NCI-H82 (cell line): Measurements from ENCODE around the gene MESP2.
A peak's percentile ranks its signal among the peaks of the same experiment; 100 is the strongest.

ENCODE experiments used
- DNase-seq: peaks from one replicate; lab custom pipeline; 2025; lab: John Stamatoyannopoulos, UW

The MESP2 gene

DNA sequence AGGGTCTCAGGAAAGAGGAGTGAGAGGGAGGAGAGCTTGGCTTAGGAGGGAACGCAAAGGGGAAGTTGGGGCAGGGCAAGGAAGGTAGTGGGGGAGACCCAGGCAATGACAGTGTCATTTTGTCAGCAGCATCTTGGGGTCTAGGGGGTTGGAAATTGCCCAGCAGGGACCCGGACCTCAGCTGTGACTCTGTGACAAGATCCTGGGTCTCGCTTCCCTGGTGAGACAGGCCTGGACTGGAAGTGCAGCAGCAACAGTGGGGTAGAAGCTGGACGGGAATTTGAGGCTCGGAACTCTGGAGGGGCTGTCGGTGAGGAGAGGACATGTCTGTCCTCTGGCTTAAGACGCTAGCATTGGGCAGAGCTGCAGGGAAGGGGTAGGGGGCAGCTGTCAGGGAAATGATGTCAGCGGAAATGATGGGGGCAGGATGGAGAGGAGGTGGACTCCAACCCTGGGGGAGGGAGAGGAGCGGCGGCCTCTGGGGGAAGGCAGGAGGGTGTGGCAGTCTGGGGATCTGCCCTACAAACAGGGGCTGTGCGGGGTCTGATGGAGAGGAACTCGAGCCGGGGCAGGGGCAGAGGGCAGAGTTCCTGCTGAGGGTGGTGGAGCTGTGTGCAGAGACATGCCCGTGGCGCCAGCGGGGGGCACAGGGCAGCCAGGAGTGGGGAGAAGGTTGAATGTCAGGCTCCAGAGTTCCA, 26.2 kb downstream of the MESP2 start:
- peak; percentile 14 for DNase-seq

DNA sequence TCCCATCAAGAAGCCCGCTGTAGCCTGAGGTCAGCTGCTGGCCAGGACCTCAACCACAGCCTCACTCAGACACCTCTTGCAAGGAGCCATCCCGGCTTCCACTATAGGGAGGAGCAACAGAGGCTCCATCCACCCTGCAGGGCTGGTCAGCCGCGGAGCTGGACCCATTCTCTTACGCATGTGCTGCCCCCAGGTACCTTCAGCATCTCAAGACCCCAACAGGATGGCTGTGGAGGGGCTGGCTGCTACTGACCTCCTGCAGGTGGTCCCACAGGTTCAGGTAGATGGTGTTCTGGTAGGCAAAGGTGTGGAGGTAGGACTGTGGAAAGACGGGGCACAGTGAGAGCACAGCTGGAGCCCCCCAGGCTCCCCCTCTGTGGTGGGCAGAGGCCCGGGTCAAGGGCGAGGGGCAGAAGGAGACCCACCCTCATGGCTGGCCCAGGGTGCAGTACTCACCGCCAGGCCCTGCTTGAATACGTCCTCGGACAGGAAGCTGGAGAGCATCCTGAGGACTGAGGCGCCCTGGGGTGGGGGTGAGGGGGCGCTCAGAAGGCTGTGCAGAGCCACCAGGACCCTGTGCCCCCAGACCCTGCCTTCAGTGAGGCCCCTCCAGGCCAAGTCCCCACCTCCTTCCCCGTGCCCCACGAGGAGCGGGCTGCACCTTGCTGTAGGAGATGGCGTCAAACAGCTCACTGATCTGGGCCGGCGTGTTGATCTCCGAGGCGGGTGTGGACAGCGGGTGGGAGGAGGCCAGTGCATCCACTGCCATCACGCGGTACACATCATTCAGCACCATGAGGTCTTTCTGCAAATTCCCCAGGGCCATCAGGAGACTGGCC, 27.1 kb downstream of the MESP2 start:
- DNase-seq = no peak

DNA sequence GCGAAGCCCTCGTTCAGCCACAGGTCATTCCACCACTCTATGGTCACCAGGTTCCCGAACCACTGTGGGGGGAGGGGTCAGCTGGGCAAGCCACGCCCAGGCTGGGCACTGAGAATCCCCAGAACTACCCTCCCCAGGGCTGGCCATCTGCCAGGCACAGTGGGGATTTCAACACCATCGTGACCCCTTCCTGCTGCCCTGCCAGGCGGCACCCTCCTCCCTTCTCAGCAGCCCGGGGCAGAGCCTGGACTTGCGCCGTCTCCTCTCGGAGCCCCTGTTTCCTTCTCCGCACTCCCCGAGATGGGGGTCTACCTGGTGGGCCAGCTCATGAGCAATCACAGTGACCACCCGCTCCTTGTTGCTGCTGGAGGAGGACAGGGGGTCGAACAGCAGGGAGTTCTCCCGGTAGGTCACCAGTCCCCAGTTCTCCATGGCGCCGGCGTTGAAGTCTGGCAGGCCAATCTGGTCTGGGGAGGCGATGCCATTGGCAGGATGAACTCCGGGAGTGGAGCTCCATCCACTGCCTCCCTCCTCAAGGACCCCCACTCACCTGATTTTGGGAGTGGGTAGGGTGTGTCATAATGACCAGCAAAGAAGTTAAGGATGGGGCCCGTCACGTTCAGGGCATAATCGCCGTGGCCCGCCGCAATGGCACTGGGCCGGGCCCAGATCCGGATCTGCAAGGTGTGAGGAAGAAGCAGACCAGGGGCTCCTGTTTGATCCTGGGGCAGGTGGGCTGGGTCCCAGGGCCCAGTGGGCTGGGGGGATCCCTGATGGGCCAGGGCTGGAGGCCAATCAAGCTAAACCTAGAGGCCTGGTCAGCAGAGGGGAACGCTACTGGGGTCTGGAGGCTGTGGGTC, 28.0 kb downstream of the MESP2 start:
- DNase-seq = no peak

- no peak for DNase-seq
Observed at GRCh38 chr15:89805241-89806209, 29.4 kb downstream of the MESP2 start.

DNA sequence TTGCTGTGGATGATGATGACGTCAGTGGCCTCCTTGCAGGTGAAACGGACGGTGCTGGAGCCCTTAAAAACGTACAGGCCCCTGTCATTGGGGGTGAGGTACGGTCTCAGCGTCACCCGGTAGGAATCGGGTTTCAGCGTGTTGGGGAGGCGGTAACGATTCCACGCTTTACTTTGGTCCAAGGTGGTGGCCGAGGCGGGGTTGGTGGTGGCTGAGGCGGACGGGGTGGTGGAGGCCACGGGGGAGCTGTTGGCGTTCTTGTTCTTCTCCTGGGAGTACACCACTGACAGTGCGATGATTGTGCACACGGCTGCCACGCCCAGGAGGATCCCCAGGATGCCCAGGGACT, 30.1 kb downstream of the MESP2 start:
- DNase-seq = no peak

- no peak for DNase-seq
Observed at GRCh38 chr15:89806559-89807550, 30.7 kb downstream of the MESP2 start.

DNA sequence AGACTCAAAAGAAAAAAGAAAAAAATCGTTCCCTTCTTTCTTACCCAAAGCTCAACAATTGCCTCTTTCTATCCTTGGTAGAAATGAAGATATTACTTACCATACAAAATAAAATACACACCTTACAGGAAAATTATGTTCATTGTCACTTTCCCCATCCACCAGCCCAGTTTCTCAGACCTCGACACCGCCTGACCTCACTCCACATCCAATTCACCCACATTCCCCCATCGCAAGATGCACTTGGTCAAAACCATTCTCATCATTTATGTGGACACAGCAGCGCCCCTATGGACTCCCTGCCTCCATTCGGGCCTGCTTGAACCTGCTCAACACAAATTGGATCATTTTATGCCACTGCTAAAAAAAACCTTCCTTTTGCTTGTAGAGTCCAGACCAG, 31.6 kb downstream of the MESP2 start:
- no peak for DNase-seq

GRCh38 chr15:89808160-89808870, 32.2 kb downstream of the MESP2 start:
- DNase-seq = no peak

DNA sequence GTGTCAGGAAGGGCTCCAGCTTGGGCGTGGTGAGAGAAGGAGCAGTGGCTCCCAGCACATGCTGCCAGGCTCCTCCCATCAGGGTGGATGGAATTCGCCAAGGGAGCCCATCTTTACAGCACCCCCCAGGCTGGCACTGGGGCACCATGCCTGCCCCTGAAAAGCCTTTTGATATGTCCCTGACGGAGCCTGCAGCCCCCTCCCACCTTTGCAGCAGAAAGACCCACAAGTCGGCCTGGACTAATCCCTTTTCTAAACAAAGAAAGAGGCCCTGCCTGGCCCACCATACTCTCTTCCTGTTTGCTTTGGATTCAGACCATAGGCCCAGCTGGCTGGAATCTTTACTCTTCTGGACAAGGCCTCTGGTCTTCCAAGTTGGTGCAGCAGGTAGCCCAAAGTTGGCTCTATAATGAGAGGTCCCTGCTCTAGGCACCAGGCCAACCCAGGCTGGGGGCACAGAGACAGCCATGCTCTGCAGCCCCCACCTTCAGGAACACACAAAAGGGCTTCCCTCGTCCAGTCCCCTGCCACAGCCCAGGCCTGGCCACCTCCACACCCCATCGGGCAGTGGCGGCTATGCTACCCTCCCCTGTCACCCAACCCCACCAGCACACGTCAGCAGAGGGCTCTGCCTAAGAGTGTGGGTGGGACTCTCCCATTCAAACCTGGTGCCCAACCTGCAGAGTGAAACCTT, 33.1 kb downstream of the MESP2 start:
- DNase-seq = no peak

- no peak for DNase-seq
Observed at GRCh38 chr15:89809787-89810148, 33.6 kb downstream of the MESP2 start.

DNA sequence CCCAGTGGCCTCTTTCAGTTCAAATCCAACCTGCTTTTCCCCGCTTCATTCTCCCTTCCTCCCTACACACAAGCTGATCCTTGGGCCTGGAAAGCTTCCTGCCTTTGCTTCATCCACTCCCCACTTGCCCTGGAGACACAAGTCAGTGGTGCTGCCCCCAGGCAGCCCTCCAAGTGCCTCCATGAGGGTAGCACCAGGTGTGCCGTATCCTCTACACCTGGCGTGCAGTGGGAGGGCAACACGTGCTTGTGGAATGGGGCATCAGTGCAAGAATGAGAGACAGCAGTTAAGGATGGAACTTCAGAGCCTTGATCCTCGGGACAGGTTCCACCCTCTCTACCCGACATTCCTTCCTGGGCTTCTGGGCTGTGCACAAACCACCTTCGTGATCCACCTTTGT, 34.7 kb downstream of the MESP2 start:
- no peak for DNase-seq

DNA sequence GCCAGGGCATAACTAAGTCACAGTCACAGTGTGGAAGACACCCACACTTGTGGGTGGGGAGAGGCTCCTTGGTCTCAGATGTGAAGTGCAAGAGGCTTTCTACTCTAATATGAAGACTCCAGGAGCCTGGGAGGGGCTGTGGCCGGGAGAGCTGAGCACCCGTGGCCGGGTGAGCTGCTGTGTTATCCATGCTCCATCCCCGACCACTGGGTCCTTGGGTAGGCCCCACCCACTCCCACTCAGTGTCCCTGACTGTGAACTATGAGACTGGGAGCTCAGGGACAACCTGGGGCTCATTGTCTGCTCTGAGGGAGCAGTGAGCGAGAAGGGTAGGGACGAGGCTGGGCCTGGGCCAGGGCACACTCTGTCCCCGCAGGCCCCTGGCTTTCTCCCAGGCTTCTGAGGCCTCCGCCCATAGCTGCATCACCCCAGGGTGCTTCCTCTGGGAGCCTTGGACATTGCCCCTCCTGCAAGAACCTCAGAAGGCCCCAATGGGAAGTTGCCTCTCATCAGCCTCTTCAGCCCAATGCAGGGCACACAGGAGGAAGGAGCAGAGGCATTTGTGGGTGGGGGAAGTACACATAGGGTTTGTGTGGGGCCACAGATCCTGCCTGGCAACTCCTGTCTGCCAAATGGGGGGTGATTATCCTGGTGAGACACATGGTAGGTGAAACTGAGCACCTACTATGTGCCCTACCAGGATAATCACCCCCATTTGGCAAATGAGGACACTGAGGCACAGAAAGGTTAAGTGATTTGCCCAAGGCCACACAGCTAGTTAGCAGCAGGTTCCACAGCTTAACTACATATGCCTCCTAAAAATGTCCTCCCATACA, 36.1 kb downstream of the MESP2 start:
- DNase-seq = no peak

DNA sequence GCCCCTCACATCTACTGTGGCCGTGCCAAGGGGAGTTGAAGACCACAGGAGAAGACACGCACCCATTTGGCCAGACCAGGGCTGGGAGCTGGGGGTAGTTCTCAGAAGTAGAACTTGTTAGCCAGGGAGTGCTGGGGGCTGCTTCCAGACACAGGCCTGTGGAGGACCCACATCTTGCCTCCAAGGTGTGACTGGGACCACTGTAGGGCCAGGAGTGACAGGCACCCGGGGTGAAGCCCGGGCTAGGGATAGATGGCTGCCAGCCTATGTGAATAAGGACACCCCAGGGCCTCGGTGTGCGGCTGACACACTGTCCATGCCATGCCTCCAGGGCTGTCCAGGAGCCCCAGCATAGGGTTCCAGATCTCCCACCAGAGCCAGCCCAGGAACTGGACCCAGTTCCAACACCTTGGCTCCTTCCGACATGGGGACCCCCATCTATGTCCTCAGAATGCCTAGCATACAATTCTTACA, 36.8 kb downstream of the MESP2 start:
- DNase-seq = no peak

- no peak for DNase-seq
Observed at GRCh38 chr15:89813381-89814111, 37.4 kb downstream of the MESP2 start.

DNA sequence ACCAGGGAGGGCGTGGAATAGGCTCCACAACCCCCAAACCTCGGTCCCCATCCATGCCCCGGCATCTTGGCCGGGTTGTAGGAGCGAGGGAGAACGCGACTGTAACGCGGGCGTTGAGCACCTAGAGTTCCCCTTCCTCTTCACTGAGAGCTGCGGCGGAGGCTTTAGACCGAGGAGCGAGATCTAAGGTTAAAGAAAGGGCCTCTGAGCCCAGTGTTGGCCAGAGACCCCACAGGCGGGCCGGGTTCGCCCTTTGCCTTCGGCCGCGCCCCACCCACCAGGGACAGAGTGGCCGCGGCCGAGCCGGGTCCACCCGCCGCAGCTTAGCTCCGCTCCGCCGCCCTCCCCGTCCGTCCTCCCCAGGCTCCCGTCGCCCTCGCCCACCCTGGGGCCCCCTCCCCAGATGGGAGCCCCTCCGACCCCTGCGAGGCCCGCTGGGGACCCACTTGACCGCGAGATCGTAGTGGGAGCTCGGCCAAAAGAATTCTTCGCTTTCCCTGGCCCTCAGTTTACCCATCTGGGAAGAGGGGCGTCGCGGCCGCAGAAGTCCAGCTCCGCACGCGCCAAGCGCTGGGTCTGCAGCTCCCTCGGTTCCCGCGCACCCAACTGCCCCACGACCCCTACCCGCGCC, 38.1 kb downstream of the MESP2 start:
- DNase-seq = no peak

DNA sequence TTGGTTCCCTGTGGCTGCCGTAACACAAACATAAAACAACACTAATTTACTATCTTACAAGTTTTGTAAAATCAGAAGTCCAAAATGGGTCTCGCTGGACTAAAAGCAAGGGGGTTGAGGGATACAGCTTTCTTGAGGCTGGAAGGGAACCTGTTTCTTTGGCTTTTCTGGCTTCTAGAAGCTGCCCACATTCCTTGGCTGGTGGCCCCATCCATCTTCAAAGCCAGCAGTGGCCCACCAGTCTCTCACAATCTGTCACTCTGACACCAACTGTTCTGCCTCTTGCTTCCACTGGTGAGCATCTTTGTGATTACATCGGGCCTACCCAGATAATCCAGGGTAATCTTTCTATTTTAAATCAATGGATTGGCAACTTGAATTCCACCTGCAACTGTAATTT, 39.6 kb downstream of the MESP2 start:
- DNase-seq = no peak
